IMR-90 (cell line): ENCODE results near the gene HJURP. TPM values are rescaled to one million over a fixed set of nuclear protein-coding genes. Genes with fewer than 3 reads are reported as not detected.

Source experiments
- ATAC-seq: fragments of 200-7000 bp; cut with Tn5 transposase; 2 replicates; pipeline ENCODE4 v1.9.1; 2020; ENCODE audit warnings: low read depth, mild to moderate bottlenecking, moderate library complexity
- Bru-seq: library from RNA; stranded (reverse); fragments of 400-500 nt; gene quantifications from one replicate; lab custom pipeline; 2021; lab: Mats Ljungman, UMichigan
- BruChase-seq, 2 experiments: library from RNA; stranded (reverse); fragments of 400-500 nt; gene quantifications; one replicate each; lab custom pipeline; 2021; lab: Mats Ljungman, UMichigan
- BruUV-seq: library from RNA; stranded (reverse); fragments of 400-500 nt; replicated peaks from 2 replicates; lab custom pipeline; 2021; lab: Mats Ljungman, UMichigan
- CTCF ChIA-PET: fragments of 300-600 bp; formaldehyde crosslinking; extraction: SDS; loops from one replicate; lab custom pipeline; 2021; ENCODE audit warnings: antibody characterized with exemption; lab: Yijun Ruan, JAX
- POLR2A ChIA-PET: fragments of 300-600 bp; sonication (Branson Sonifier 250); formaldehyde crosslinking; loops from one replicate; lab custom pipeline; 2022; ENCODE audit warnings: antibody characterized with exemption; ENCODE audit not compliant: unreplicated experiment; lab: Charles Lee
- DNase-seq: peaks from one replicate; pipeline ENCODE4 v3.0.0; 2013
- H2AFZ ChIP-seq: replicated peaks from 2 replicates; pipeline ENCODE3; 2013; ENCODE audit warnings: low read length, mild to moderate bottlenecking; ENCODE audit not compliant: poor library complexity
- H2AK5ac ChIP-seq: 2 replicates; pipeline ENCODE4 v1.6.1; 2013; ENCODE audit warnings: low read depth, low read length, inconsistent platforms
- H2AK9ac ChIP-seq: replicated peaks from 2 replicates; pipeline ENCODE3; 2013; ENCODE audit warnings: mild to moderate bottlenecking, low read depth, low read length, moderate library complexity; ENCODE audit not compliant: poor library complexity
- H2BK120ac ChIP-seq: 2 replicates; pipeline ENCODE4 v1.6.1; 2013; ENCODE audit warnings: low read depth, low read length, inconsistent platforms
- H2BK15ac ChIP-seq: 3 replicates; pipeline ENCODE4 v1.6.1; 2013; ENCODE audit warnings: low read depth, low read length, inconsistent platforms
- H2BK20ac ChIP-seq: 2 replicates; pipeline ENCODE4 v1.6.1; 2013; ENCODE audit warnings: low read depth, mild to moderate bottlenecking, inconsistent platforms, low read length, moderate library complexity
- H2BK5ac ChIP-seq: 2 replicates; pipeline ENCODE4 v1.6.1; 2013; ENCODE audit warnings: mild to moderate bottlenecking, low read depth, low read length, inconsistent platforms; ENCODE audit not compliant: poor library complexity, severe bottlenecking
- H3K14ac ChIP-seq: replicated peaks from 2 replicates; pipeline ENCODE4 v1.6.1; 2013; ENCODE audit warnings: low read depth, low read length, inconsistent platforms
- H3K18ac ChIP-seq: 2 replicates; pipeline ENCODE4 v1.6.1; 2013; ENCODE audit warnings: low read depth, low read length, control low read depth
- H3K23ac ChIP-seq: 2 replicates; pipeline ENCODE4 v1.6.1; 2013; ENCODE audit warnings: low read depth, low read length, inconsistent platforms
- H3K27ac ChIP-seq: 2 replicates; pipeline ENCODE4 v1.5.1; 2013; ENCODE audit warnings: mild to moderate bottlenecking, control low read depth, low read length; ENCODE audit not compliant: insufficient read depth
- H3K27me3 ChIP-seq: 2 replicates; pipeline ENCODE4 v1.6.1; 2013; ENCODE audit warnings: low read length; ENCODE audit not compliant: control insufficient read depth, insufficient read depth
- H3K36me3 ChIP-seq: 2 replicates; pipeline ENCODE4 v1.6.1; 2013; ENCODE audit warnings: low read length, mixed read lengths; ENCODE audit not compliant: control insufficient read depth, insufficient read depth
- H3K4ac ChIP-seq: 2 replicates; pipeline ENCODE4 v1.6.1; 2013; ENCODE audit warnings: low read depth, low read length, inconsistent platforms
- H3K4me1 ChIP-seq: 2 replicates; pipeline ENCODE4 v1.6.1; 2013; ENCODE audit warnings: low read length, mixed read lengths; ENCODE audit not compliant: control insufficient read depth, insufficient read depth
- H3K4me2 ChIP-seq: 2 replicates; pipeline ENCODE4 v1.6.1; 2013; ENCODE audit warnings: low read depth, mild to moderate bottlenecking, control low read depth, low read length, moderate library complexity
- H3K4me3 ChIP-seq: 2 replicates; pipeline ENCODE4 v1.5.1; 2013; ENCODE audit warnings: low read depth, mild to moderate bottlenecking, control low read depth, low read length, moderate library complexity; ENCODE audit not compliant: insufficient read depth
- H3K56ac ChIP-seq: 2 replicates; pipeline ENCODE4 v1.6.1; 2013; ENCODE audit warnings: low read length, inconsistent platforms; ENCODE audit not compliant: insufficient read depth; ENCODE audit errors: extremely low read depth
- H3K79me1 ChIP-seq, 2 experiments: 2 replicates each; pipeline ENCODE4 v1.6.1; 2013; ENCODE audit warnings: low read length in 2 of 2, inconsistent platforms in 1 of 2, low read depth in 1 of 2
- H3K9ac ChIP-seq: 2 replicates; pipeline ENCODE4 v1.6.1; 2013; ENCODE audit warnings: low read depth, low read length, control low read depth
- H3K9me1 ChIP-seq: 2 replicates; pipeline ENCODE4 v1.6.1; 2013; ENCODE audit warnings: low read length, inconsistent platforms; ENCODE audit not compliant: insufficient read depth
- H3K9me3 ChIP-seq: 2 replicates; pipeline ENCODE4 v1.6.1; 2013; ENCODE audit warnings: low read length; ENCODE audit not compliant: control insufficient read depth, insufficient read depth
- H4K20me1 ChIP-seq: 2 replicates; pipeline ENCODE4 v1.6.1; 2013; ENCODE audit warnings: low read length, inconsistent platforms; ENCODE audit not compliant: insufficient read depth
- H4K5ac ChIP-seq: 2 replicates; pipeline ENCODE4 v1.6.1; 2013; ENCODE audit warnings: mild to moderate bottlenecking, low read depth, low read length, control low read depth
- H4K8ac ChIP-seq, 2 experiments: 2 replicates each; pipeline ENCODE4 v1.6.1; 2013; ENCODE audit warnings: low read depth in 2 of 2, low read length in 2 of 2, control low read depth in 1 of 2, inconsistent platforms in 1 of 2
- H4K91ac ChIP-seq: 2 replicates; pipeline ENCODE4 v1.6.1; 2013; ENCODE audit warnings: low read depth, low read length, inconsistent platforms; ENCODE audit not compliant: insufficient read depth
- BHLHE40 ChIP-seq: fragments of 150-350 bp; IDR thresholded peaks from 2 replicates; pipeline ENCODE4 v1.6.1; 2016; ENCODE audit warnings: mild to moderate bottlenecking, low read depth, low read length
- ELK1 ChIP-seq: fragments of 150-350 bp; IDR thresholded peaks from 2 replicates; pipeline ENCODE4 v1.6.1; 2016; ENCODE audit warnings: low read depth, mild to moderate bottlenecking, low read length, moderate library complexity, borderline replicate concordance
- MAZ ChIP-seq: IDR thresholded peaks from 2 replicates; pipeline ENCODE4 v1.6.1; 2012; ENCODE audit warnings: low read depth, mild to moderate bottlenecking, low read length, improper control_type of control experiment, moderate library complexity, borderline replicate concordance
- NFE2L2 ChIP-seq: fragments of 150-350 bp; IDR thresholded peaks from 2 replicates; pipeline ENCODE4 v1.6.1; 2016; ENCODE audit warnings: low read depth, mild to moderate bottlenecking, low read length
- RAD21 ChIP-seq: IDR thresholded peaks from 2 replicates; pipeline ENCODE4 v1.6.1; 2012; ENCODE audit warnings: low read length, improper control_type of control experiment
- RCOR1 ChIP-seq: IDR thresholded peaks from 2 replicates; pipeline ENCODE4 v1.6.1; 2012; ENCODE audit warnings: mild to moderate bottlenecking, low read length, improper control_type of control experiment; ENCODE audit not compliant: insufficient replicate concordance
- RFX5 ChIP-seq: IDR thresholded peaks from 2 replicates; pipeline ENCODE4 v1.8.0; 2012; ENCODE audit warnings: low read depth, mild to moderate bottlenecking, low read length, moderate library complexity
- WGBS, 2 experiments: methylation state at CpG; one replicate each; pipeline versions ENCODE4 v1.1.5 to v1.1.7; 2013; ENCODE audit warnings: missing lambda C conversion rate in 2 of 2; ENCODE audit not compliant: insufficient read length in 1 of 2; ENCODE audit errors: extremely low coverage in 2 of 2; 5-methylcytosine and 5-hydroxymethylcytosine counted together
- dilution Hi-C: fragments of 300-500 bp; cut with HindIII; formaldehyde crosslinking; loops from one replicate; pipeline ENCODE4 v1.14.3; 2018; ENCODE audit warnings: low sequenced_read_pairs; ENCODE audit not compliant: unreplicated experiment
- in situ Hi-C: fragments of 300-500 bp; cut with MboI; formaldehyde crosslinking; loops from 3 replicates; pipeline ENCODE4 v1.14.3; 2019; ENCODE audit warnings: low sequenced_read_pairs, inconsistent platforms, mixed read lengths
- intact Hi-C: fragments of 100-400 bp; cut with micrococcal nuclease; formaldehyde crosslinking; loops from 2 replicates; pipeline ENCODE4 v1.10.0; 2022
- long read RNA-seq: library from polyadenylated mRNA; unstranded; transcript quantifications from one replicate; pipeline ENCODE4 v2.0.0, GENCODE V29; 2021; ENCODE audit not compliant: unreplicated experiment
- polyA plus RNA-seq, 3 experiments: library from polyadenylated mRNA; depleted of rRNA; stranded (reverse); fragments of >200 nt; gene quantifications; 2 replicates each; pipeline ENCODE4 v1.2.3, GENCODE V29; 2012; ENCODE audit warnings: low replicate concordance in 1 of 3
- total RNA-seq: library from RNA; depleted of rRNA; stranded (reverse); fragments of >200 nt; gene quantifications from 2 replicates; pipeline ENCODE4 v1.2.3, GENCODE V29; 2012; rRNA removed
- TF ChIP-seq, protein P1 (sequence below): conservative IDR thresholded peaks from 2 replicates; pipeline ENCODE4 v1.5.1; 2012; ENCODE audit warnings: mild to moderate bottlenecking, low read depth, low read length, improper control_type of control experiment

HJURP gene, protein sequence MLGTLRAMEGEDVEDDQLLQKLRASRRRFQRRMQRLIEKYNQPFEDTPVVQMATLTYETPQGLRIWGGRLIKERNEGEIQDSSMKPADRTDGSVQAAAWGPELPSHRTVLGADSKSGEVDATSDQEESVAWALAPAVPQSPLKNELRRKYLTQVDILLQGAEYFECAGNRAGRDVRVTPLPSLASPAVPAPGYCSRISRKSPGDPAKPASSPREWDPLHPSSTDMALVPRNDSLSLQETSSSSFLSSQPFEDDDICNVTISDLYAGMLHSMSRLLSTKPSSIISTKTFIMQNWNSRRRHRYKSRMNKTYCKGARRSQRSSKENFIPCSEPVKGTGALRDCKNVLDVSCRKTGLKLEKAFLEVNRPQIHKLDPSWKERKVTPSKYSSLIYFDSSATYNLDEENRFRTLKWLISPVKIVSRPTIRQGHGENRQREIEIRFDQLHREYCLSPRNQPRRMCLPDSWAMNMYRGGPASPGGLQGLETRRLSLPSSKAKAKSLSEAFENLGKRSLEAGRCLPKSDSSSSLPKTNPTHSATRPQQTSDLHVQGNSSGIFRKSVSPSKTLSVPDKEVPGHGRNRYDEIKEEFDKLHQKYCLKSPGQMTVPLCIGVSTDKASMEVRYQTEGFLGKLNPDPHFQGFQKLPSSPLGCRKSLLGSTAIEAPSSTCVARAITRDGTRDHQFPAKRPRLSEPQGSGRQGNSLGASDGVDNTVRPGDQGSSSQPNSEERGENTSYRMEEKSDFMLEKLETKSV
- total RNA-seq: 22.6 and 24.2 TPM in 2 replicates
- 26.5 and 27.1 TPM in 2 replicates for polyA plus RNA-seq (2012; rRNA removed)
- polyA plus RNA-seq (2012; cell fraction: cytosol; rRNA removed): 10.1 and 24.7 TPM in 2 replicates
- 45.6 and 52.0 TPM in 2 replicates for polyA plus RNA-seq (2012; cell fraction: nucleus; rRNA removed; ENCODE audit: low replicate concordance)
- Bru-seq, nascent RNA: percentile 73 among the genes with signal in this experiment
- BruChase-seq, experiment 1, labeled RNA remaining after a 6-hour chase: percentile 45 among the genes with signal in this experiment
- percentile 57 among the genes with signal in this experiment for BruChase-seq, experiment 2, labeled RNA remaining after a 2-hour chase
- long read RNA-seq, transcript HJURP-202 (9 exons, 3,187 nt): major isoform, 8 of 16 reads
- long read RNA-seq, partial matches to known transcripts: 3 of 16 reads
- long read RNA-seq, other reads (novel, unspliced or antisense): 5 of 16 reads

- Histone ChIP-seq H3K18ac (peak within 1 kb of the TSS; percentile 76; the same call in 1 of the 2 replicates), H3K56ac (peak within 1 kb of the TSS; percentile 75), H3K23ac (peak within 1 kb of the TSS; percentile 84), H3K14ac (peak within 1 kb of the TSS; percentile 70), H2BK120ac (peak within 1 kb of the TSS; percentile 66), H3K4me3 (peak within 1 kb of the TSS; percentile 98), H4K8ac (peak within 1 kb of the TSS; percentile 72 to 93), H3K4me1 (peaks cover 13% of the 10 kb centered on the region), H2AK9ac (peak within 1 kb of the TSS; percentile 92), H2BK15ac (no peak within 1 kb of the TSS), H3K9me1 (peaks cover 10% of the 10 kb centered on the region; the same call in 1 of the 2 replicates), H3K79me1 (peaks cover 15 to 31% of the 10 kb centered on the region in 2 experiments; a peak in 3 of 4 replicates), H3K36me3 (peaks cover 3% of the 10 kb centered on the region; the same call in 1 of the 2 replicates), H4K20me1 (no peaks in the 10 kb centered on the region; the same call in 1 of the 2 replicates), H4K91ac (peak within 1 kb of the TSS; percentile 71), H3K9ac (peak within 1 kb of the TSS; percentile 86), H2AFZ (peak within 1 kb of the TSS; percentile 97), H2BK20ac (peak within 1 kb of the TSS; percentile 37; the same call in 1 of the 2 replicates), H3K4ac (peak within 1 kb of the TSS; percentile 78), H3K4me2 (peak within 1 kb of the TSS; percentile 100), H2AK5ac (peak within 1 kb of the TSS; percentile 66), H4K5ac (peak within 1 kb of the TSS; percentile 96), H3K9me3 (no peaks in the 10 kb centered on the region), H3K27me3 (no peaks in the 10 kb centered on the region), H2BK5ac (peak within 1 kb of the TSS; percentile 85), H3K27ac (peak within 1 kb of the TSS; percentile 90)
- intact Hi-C loops: loop anchor here (10.0 kb wide), 2 partner anchors 290 to 690 kb away; partner anchors contain the start of gene USP40
- 0% methylated on average over 35 of the region's 60 CpGs; no CpG with 5 or more reads in 1 of the 2 experiments for WGBS, 2 experiments
- CTCF ChIA-PET: no interaction called here
- POLR2A ChIA-PET: interaction anchor here (0.6 kb wide), 1 partner anchor 92 kb away, joined by 4 read pairs; no protein-coding TSS in a partner anchor
- in situ Hi-C loops: no loop called here
- dilution Hi-C loops: no loop called here
- DNase-seq (peak; percentile 96), ATAC-seq (peak; percentile 97)
- no TSS peak for BruUV-seq
- TF ChIP-seq MAZ (0 out of 2 replicates have a peak, but pooled peaks have one; percentile 24), ELK1 (no peak), RAD21 (no peak), NFE2L2 (no peak), RCOR1 (no peak), BHLHE40 (peak; percentile 3; the same call in 1 of the 2 replicates), RFX5 (no peak)
- TF ChIP-seq, protein P1, sequence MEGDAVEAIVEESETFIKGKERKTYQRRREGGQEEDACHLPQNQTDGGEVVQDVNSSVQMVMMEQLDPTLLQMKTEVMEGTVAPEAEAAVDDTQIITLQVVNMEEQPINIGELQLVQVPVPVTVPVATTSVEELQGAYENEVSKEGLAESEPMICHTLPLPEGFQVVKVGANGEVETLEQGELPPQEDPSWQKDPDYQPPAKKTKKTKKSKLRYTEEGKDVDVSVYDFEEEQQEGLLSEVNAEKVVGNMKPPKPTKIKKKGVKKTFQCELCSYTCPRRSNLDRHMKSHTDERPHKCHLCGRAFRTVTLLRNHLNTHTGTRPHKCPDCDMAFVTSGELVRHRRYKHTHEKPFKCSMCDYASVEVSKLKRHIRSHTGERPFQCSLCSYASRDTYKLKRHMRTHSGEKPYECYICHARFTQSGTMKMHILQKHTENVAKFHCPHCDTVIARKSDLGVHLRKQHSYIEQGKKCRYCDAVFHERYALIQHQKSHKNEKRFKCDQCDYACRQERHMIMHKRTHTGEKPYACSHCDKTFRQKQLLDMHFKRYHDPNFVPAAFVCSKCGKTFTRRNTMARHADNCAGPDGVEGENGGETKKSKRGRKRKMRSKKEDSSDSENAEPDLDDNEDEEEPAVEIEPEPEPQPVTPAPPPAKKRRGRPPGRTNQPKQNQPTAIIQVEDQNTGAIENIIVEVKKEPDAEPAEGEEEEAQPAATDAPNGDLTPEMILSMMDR: no peak
Measured at GRCh38 chr2:233854241-233854981, at the start of gene HJURP. Gene HJURP, minus strand, starts transcription at chr2:233854535. Its CDS starts 35 bp downstream, at chr2:233854500.
